Panc1 (cell line): ENCODE measurements around the gene SRSF10. TPM values are rescaled to one million over a fixed set of nuclear protein-coding genes. Genes with fewer than 3 reads are reported as not detected.

Experiments
- ATAC-seq: fragments of 200-7000 bp; cut with Tn5 transposase; 2 replicates; pipeline ENCODE4 v1.9.1; 2020; ENCODE audit warnings: mild to moderate bottlenecking, moderate library complexity
- BruUV-seq: library from RNA; stranded (reverse); fragments of 400-500 nt; replicated peaks from 2 replicates; lab custom pipeline; 2021; lab: Mats Ljungman, UMichigan
- CTCF ChIA-PET: fragments of 300-600 bp; sonication (Branson Sonifier 250); formaldehyde crosslinking; loops from one replicate; lab custom pipeline; 2022; ENCODE audit warnings: antibody characterized with exemption; lab: Charles Lee
- POLR2A ChIA-PET: fragments of 300-600 bp; sonication (Branson Sonifier 250); formaldehyde crosslinking; loops from one replicate; lab custom pipeline; 2022; ENCODE audit warnings: antibody characterized with exemption; lab: Charles Lee
- DNase-seq: peaks from one replicate; pipeline ENCODE4 v3.0.0-alpha.2; 2010; ENCODE audit warnings: low read depth, low spot score
- H3K27ac ChIP-seq: 2 replicates; pipeline ENCODE4 v1.5.1; 2011; ENCODE audit warnings: mild to moderate bottlenecking, low read length, inconsistent platforms
- H3K27me3 ChIP-seq: fragments of 200-500 bp; sonication (Bioruptor generic); 2 replicates; pipeline ENCODE4 v1.6.0; 2014; ENCODE audit warnings: low read length, inconsistent platforms; ENCODE audit not compliant: control insufficient read depth, insufficient read depth
- H3K36me3 ChIP-seq: fragments of 200-500 bp; sonication (Bioruptor generic); 2 replicates; pipeline ENCODE4 v1.5.1; 2014; ENCODE audit warnings: inconsistent platforms, mild to moderate bottlenecking, low read length, moderate library complexity; ENCODE audit not compliant: control insufficient read depth, insufficient read depth
- H3K4me1 ChIP-seq: 2 replicates; pipeline ENCODE4 v1.5.1; 2011; ENCODE audit warnings: inconsistent platforms, mild to moderate bottlenecking, low read length, moderate library complexity; ENCODE audit not compliant: control insufficient read depth, insufficient read depth
- H3K4me3 ChIP-seq, 2 experiments: 2 replicates each; pipeline ENCODE4 v1.5.1; 2011 to 2012; ENCODE audit warnings: low read depth in 2 of 2, low read length in 2 of 2, mild to moderate bottlenecking in 2 of 2, inconsistent platforms in 1 of 2, moderate library complexity in 1 of 2
- H3K9me3 ChIP-seq: fragments of 200-500 bp; sonication (Bioruptor generic); 2 replicates; pipeline ENCODE4 v1.5.1; 2014; ENCODE audit warnings: low read depth, mild to moderate bottlenecking, inconsistent platforms, low read length, moderate library complexity; ENCODE audit not compliant: control insufficient read depth, insufficient read depth
- POLR2AphosphoS5 ChIP-seq: IDR thresholded peaks from 2 replicates; pipeline ENCODE4 v1.6.1; 2012; ENCODE audit warnings: mild to moderate bottlenecking, low read depth, low read length, moderate library complexity
- SIN3A ChIP-seq: IDR thresholded peaks from 2 replicates; pipeline ENCODE4 v1.6.1; 2012; ENCODE audit warnings: low read depth, mild to moderate bottlenecking, low read length, moderate library complexity, borderline replicate concordance; ENCODE audit not compliant: insufficient read depth
- TCF7L2 ChIP-seq: IDR thresholded peaks from 2 replicates; pipeline ENCODE4 v1.6.1; 2011; ENCODE audit warnings: mild to moderate bottlenecking, low read depth, low read length, inconsistent platforms
- in situ Hi-C: cut with HindIII; loops from 2 replicates; pipeline ENCODE4 v1.10.0; 2016; ENCODE audit warnings: low sequenced_read_pairs, low pct_unique_long_range_greater_than_20kb
- intact Hi-C: fragments of 100-400 bp; cut with micrococcal nuclease; formaldehyde crosslinking; loops from one replicate; pipeline ENCODE4 v1.10.0; 2022; ENCODE audit not compliant: unreplicated experiment
- total RNA-seq: library from RNA; stranded (reverse); gene quantifications from one replicate; pipeline ENCODE4 v1.2.1, GENCODE V29; 2021; ENCODE audit not compliant: unreplicated experiment
- TF ChIP-seq, protein P1 (sequence below): fragments of 450-650 bp; IDR thresholded peaks from 2 replicates; pipeline ENCODE4 v1.5.1; 2017; ENCODE audit warnings: mild to moderate bottlenecking
- TF ChIP-seq, protein P2 (sequence below), 2 experiments: IDR thresholded peaks; 2 replicates each; pipeline ENCODE4 v1.6.1; 2011 to 2012; ENCODE audit warnings: low read depth in 2 of 2, control low read depth in 1 of 2, low read length in 1 of 2, mild to moderate bottlenecking in 1 of 2, moderate library complexity in 1 of 2; ENCODE audit not compliant: insufficient read depth in 1 of 2

Gene SRSF10
- total RNA-seq, 1 experiment from 2014 or later: 137 TPM

DNA sequence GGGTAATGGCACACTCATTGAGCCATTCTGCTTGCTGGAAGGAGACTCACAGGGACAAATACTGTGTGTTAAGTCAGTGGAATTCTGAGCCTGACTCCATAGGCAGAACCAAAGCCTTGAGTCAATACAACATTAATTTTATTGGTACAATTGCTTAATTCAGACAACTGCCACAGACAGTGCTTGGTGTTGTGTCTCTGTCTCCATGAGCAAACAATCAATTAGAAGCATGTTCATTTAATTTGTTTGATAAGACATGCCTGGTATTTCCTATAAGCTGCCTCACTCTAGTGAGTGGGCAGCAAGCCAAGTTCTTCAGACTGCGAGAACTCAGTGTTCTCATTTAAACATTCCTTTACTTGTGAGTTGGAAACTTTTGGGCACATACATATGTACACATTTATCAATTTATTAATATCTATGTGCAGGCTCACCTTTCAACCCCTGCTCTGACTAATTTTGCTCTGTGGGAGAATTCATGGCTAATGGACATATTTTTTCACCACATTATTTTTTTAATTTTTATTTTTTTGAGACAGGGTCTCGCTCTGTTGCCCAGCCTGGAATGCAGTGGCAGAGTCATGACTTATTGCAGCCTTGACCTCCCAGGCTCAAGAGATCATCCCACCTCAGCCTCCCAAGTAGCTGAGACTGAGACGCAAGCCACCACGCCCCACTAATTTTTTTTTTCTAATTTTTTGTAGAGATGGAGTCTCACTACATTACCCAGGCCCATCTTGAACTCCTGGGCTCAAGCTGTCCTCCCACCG, 4.5 kb upstream of the SRSF10 start:
- POLR2A ChIA-PET: no interaction called here
- BruUV-seq: no TSS peak
- CTCF ChIA-PET: no interaction called here
- in situ Hi-C loops: no loop called here
- H3K4me1 ChIP-seq: peaks cover 20% of the 10 kb centered on the region
- ATAC-seq (no peak), DNase-seq (no peak)
- no peak for TF ChIP-seq TCF7L2
- no peak for TF ChIP-seq SIN3A
- TF ChIP-seq, protein P1, sequence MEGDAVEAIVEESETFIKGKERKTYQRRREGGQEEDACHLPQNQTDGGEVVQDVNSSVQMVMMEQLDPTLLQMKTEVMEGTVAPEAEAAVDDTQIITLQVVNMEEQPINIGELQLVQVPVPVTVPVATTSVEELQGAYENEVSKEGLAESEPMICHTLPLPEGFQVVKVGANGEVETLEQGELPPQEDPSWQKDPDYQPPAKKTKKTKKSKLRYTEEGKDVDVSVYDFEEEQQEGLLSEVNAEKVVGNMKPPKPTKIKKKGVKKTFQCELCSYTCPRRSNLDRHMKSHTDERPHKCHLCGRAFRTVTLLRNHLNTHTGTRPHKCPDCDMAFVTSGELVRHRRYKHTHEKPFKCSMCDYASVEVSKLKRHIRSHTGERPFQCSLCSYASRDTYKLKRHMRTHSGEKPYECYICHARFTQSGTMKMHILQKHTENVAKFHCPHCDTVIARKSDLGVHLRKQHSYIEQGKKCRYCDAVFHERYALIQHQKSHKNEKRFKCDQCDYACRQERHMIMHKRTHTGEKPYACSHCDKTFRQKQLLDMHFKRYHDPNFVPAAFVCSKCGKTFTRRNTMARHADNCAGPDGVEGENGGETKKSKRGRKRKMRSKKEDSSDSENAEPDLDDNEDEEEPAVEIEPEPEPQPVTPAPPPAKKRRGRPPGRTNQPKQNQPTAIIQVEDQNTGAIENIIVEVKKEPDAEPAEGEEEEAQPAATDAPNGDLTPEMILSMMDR: no peak
- TF ChIP-seq, protein P2, sequence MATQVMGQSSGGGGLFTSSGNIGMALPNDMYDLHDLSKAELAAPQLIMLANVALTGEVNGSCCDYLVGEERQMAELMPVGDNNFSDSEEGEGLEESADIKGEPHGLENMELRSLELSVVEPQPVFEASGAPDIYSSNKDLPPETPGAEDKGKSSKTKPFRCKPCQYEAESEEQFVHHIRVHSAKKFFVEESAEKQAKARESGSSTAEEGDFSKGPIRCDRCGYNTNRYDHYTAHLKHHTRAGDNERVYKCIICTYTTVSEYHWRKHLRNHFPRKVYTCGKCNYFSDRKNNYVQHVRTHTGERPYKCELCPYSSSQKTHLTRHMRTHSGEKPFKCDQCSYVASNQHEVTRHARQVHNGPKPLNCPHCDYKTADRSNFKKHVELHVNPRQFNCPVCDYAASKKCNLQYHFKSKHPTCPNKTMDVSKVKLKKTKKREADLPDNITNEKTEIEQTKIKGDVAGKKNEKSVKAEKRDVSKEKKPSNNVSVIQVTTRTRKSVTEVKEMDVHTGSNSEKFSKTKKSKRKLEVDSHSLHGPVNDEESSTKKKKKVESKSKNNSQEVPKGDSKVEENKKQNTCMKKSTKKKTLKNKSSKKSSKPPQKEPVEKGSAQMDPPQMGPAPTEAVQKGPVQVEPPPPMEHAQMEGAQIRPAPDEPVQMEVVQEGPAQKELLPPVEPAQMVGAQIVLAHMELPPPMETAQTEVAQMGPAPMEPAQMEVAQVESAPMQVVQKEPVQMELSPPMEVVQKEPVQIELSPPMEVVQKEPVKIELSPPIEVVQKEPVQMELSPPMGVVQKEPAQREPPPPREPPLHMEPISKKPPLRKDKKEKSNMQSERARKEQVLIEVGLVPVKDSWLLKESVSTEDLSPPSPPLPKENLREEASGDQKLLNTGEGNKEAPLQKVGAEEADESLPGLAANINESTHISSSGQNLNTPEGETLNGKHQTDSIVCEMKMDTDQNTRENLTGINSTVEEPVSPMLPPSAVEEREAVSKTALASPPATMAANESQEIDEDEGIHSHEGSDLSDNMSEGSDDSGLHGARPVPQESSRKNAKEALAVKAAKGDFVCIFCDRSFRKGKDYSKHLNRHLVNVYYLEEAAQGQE (IDR thresholded peaks at IDR 0.05; ENCODE audit: insufficient read depth in 1 of 2, low read depth in 2 of 2, low read length in 1 of 2): no peak
- TF ChIP-seq POLR2AphosphoS5: no peak
- peak overlapping the region; percentile 64; the same call in 1 of the 2 replicates for H3K27ac ChIP-seq
- no peaks in the 10 kb centered on the region for H3K36me3 ChIP-seq
- no peak overlapping the region for H3K4me3 ChIP-seq
- no peaks in the 10 kb centered on the region for H3K27me3 ChIP-seq
- H3K9me3 ChIP-seq: no peaks in the 10 kb centered on the region
- intact Hi-C loops: loop anchor here (5.0 kb wide), 1 partner anchor 33 kb away; no protein-coding TSS in a partner anchor

DNA sequence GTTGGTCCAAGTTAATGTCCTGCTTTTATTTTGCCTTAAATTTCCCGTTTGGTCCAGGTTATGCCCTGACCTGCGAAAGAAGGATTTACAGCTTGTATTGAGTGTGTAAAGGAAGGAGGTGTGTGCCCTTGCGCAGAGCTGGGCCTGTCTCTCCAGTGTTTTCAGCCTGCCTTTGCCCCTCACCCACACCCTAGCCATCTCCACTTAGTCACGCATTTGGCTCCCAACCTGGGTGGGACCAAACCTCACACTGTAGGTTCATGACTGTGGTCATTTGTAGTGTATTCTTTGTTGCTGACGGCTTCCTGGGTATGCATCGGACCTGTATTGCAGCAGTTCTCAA, 572 bp upstream of the SRSF10 start:
- ChIA-PET CTCF (no interaction called here), POLR2A (interaction anchor here (1.1 kb wide), 1 partner anchor 23 kb away, joined by 4 read pairs; no protein-coding TSS in a partner anchor)
- peaks cover 27% of the 10 kb centered on the region; the same call in 1 of the 2 replicates for H3K36me3 ChIP-seq
- TF ChIP-seq TCF7L2 (no peak), SIN3A (no peak), POLR2AphosphoS5 (no peak)
- TF ChIP-seq, protein P2 (IDR thresholded peaks at IDR 0.05; ENCODE audit: insufficient read depth in 1 of 2, low read depth in 2 of 2, low read length in 1 of 2): no peak
- TF ChIP-seq, protein P1: no peak
- H3K9me3 ChIP-seq: no peaks in the 10 kb centered on the region
- H3K4me1 ChIP-seq: peaks cover 48% of the 10 kb centered on the region
- peak; percentile 53 for ATAC-seq
- no peak for DNase-seq
- H3K27ac ChIP-seq: peak overlapping the region; percentile 100
- TSS peak; percentile 100 for BruUV-seq
- peak overlapping the region; percentile 70 to 91 for H3K4me3 ChIP-seq
- intact Hi-C loops: loop anchor here (5.0 kb wide), 1 partner anchor 37 kb away; no protein-coding TSS in a partner anchor
- in situ Hi-C loops: no loop called here
- H3K27me3 ChIP-seq: no peaks in the 10 kb centered on the region
